Panc1 (cell line): ENCODE measurements around the gene GRM7. TPM values are rescaled to one million over a fixed set of nuclear protein-coding genes. Genes with fewer than 3 reads are reported as not detected.

Source experiments
- ATAC-seq: fragments of 200-7000 bp; cut with Tn5 transposase; 2 replicates; pipeline ENCODE4 v1.9.1; 2020; ENCODE audit warnings: mild to moderate bottlenecking, moderate library complexity
- BruUV-seq: library from RNA; stranded (reverse); fragments of 400-500 nt; replicated peaks from 2 replicates; lab custom pipeline; 2021; lab: Mats Ljungman, UMichigan
- CTCF ChIA-PET: fragments of 300-600 bp; sonication (Branson Sonifier 250); formaldehyde crosslinking; loops from one replicate; lab custom pipeline; 2022; ENCODE audit warnings: antibody characterized with exemption; lab: Charles Lee
- POLR2A ChIA-PET: fragments of 300-600 bp; sonication (Branson Sonifier 250); formaldehyde crosslinking; loops from one replicate; lab custom pipeline; 2022; ENCODE audit warnings: antibody characterized with exemption; lab: Charles Lee
- DNase-seq: peaks from one replicate; pipeline ENCODE4 v3.0.0-alpha.2; 2010; ENCODE audit warnings: low read depth, low spot score
- H3K27ac ChIP-seq: 2 replicates; pipeline ENCODE4 v1.5.1; 2011; ENCODE audit warnings: mild to moderate bottlenecking, low read length, inconsistent platforms
- H3K27me3 ChIP-seq: fragments of 200-500 bp; sonication (Bioruptor generic); 2 replicates; pipeline ENCODE4 v1.6.0; 2014; ENCODE audit warnings: low read length, inconsistent platforms; ENCODE audit not compliant: control insufficient read depth, insufficient read depth
- H3K36me3 ChIP-seq: fragments of 200-500 bp; sonication (Bioruptor generic); 2 replicates; pipeline ENCODE4 v1.5.1; 2014; ENCODE audit warnings: inconsistent platforms, mild to moderate bottlenecking, low read length, moderate library complexity; ENCODE audit not compliant: control insufficient read depth, insufficient read depth
- H3K4me1 ChIP-seq: 2 replicates; pipeline ENCODE4 v1.5.1; 2011; ENCODE audit warnings: inconsistent platforms, mild to moderate bottlenecking, low read length, moderate library complexity; ENCODE audit not compliant: control insufficient read depth, insufficient read depth
- H3K4me3 ChIP-seq, 2 experiments: 2 replicates each; pipeline ENCODE4 v1.5.1; 2011 to 2012; ENCODE audit warnings: low read depth in 2 of 2, low read length in 2 of 2, mild to moderate bottlenecking in 2 of 2, inconsistent platforms in 1 of 2, moderate library complexity in 1 of 2
- H3K9me3 ChIP-seq: fragments of 200-500 bp; sonication (Bioruptor generic); 2 replicates; pipeline ENCODE4 v1.5.1; 2014; ENCODE audit warnings: low read depth, mild to moderate bottlenecking, inconsistent platforms, low read length, moderate library complexity; ENCODE audit not compliant: control insufficient read depth, insufficient read depth
- POLR2AphosphoS5 ChIP-seq: IDR thresholded peaks from 2 replicates; pipeline ENCODE4 v1.6.1; 2012; ENCODE audit warnings: mild to moderate bottlenecking, low read depth, low read length, moderate library complexity
- SIN3A ChIP-seq: IDR thresholded peaks from 2 replicates; pipeline ENCODE4 v1.6.1; 2012; ENCODE audit warnings: low read depth, mild to moderate bottlenecking, low read length, moderate library complexity, borderline replicate concordance; ENCODE audit not compliant: insufficient read depth
- TCF7L2 ChIP-seq: IDR thresholded peaks from 2 replicates; pipeline ENCODE4 v1.6.1; 2011; ENCODE audit warnings: mild to moderate bottlenecking, low read depth, low read length, inconsistent platforms
- in situ Hi-C: cut with HindIII; loops from 2 replicates; pipeline ENCODE4 v1.10.0; 2016; ENCODE audit warnings: low sequenced_read_pairs, low pct_unique_long_range_greater_than_20kb
- intact Hi-C: fragments of 100-400 bp; cut with micrococcal nuclease; formaldehyde crosslinking; loops from one replicate; pipeline ENCODE4 v1.10.0; 2022; ENCODE audit not compliant: unreplicated experiment
- total RNA-seq: library from RNA; stranded (reverse); gene quantifications from one replicate; pipeline ENCODE4 v1.2.1, GENCODE V29; 2021; ENCODE audit not compliant: unreplicated experiment
- TF ChIP-seq, protein P1 (sequence below): fragments of 450-650 bp; IDR thresholded peaks from 2 replicates; pipeline ENCODE4 v1.5.1; 2017; ENCODE audit warnings: mild to moderate bottlenecking
- TF ChIP-seq, protein P2 (sequence below), 2 experiments: IDR thresholded peaks; 2 replicates each; pipeline ENCODE4 v1.6.1; 2011 to 2012; ENCODE audit warnings: low read depth in 2 of 2, control low read depth in 1 of 2, low read length in 1 of 2, mild to moderate bottlenecking in 1 of 2, moderate library complexity in 1 of 2; ENCODE audit not compliant: insufficient read depth in 1 of 2

GRM7 gene
- total RNA-seq, 1 experiment from 2014 or later, result not detected

DNA sequence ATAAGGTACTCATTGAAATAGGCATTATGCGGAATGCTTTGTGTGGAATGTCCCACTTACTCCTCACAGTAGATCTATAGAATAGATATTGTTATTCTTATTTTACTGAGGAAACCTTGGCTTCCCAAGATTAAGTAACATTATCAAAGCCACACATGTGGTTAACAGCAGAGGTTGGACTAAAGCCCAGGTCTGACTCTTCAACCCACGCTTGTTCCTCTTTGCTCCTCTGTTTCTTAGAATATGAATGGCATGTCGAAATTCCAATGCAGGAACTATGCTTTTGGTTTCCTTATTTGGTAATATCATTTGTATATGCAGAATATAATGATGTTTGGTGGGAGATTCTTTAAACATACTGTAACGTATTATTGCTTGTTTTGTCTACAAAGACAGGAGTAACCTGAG is 821.9 kb downstream of the GRM7 start:
- in situ Hi-C loops, result no loop called here
- intact Hi-C loops, result no loop called here
- Histone ChIP-seq H3K27me3 (no peaks in the 10 kb centered on the region), H3K4me1 (no peaks in the 10 kb centered on the region), H3K27ac (no peak overlapping the region), H3K36me3 (no peaks in the 10 kb centered on the region), H3K4me3 (no peak overlapping the region), H3K9me3 (no peaks in the 10 kb centered on the region)
- CTCF ChIA-PET, result no interaction called here
- ATAC-seq, result no peak
- no peak for DNase-seq
- TF ChIP-seq SIN3A (no peak), TCF7L2 (no peak), POLR2AphosphoS5 (no peak)
- TF ChIP-seq, protein P1, sequence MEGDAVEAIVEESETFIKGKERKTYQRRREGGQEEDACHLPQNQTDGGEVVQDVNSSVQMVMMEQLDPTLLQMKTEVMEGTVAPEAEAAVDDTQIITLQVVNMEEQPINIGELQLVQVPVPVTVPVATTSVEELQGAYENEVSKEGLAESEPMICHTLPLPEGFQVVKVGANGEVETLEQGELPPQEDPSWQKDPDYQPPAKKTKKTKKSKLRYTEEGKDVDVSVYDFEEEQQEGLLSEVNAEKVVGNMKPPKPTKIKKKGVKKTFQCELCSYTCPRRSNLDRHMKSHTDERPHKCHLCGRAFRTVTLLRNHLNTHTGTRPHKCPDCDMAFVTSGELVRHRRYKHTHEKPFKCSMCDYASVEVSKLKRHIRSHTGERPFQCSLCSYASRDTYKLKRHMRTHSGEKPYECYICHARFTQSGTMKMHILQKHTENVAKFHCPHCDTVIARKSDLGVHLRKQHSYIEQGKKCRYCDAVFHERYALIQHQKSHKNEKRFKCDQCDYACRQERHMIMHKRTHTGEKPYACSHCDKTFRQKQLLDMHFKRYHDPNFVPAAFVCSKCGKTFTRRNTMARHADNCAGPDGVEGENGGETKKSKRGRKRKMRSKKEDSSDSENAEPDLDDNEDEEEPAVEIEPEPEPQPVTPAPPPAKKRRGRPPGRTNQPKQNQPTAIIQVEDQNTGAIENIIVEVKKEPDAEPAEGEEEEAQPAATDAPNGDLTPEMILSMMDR, result no peak
- TF ChIP-seq, protein P2, sequence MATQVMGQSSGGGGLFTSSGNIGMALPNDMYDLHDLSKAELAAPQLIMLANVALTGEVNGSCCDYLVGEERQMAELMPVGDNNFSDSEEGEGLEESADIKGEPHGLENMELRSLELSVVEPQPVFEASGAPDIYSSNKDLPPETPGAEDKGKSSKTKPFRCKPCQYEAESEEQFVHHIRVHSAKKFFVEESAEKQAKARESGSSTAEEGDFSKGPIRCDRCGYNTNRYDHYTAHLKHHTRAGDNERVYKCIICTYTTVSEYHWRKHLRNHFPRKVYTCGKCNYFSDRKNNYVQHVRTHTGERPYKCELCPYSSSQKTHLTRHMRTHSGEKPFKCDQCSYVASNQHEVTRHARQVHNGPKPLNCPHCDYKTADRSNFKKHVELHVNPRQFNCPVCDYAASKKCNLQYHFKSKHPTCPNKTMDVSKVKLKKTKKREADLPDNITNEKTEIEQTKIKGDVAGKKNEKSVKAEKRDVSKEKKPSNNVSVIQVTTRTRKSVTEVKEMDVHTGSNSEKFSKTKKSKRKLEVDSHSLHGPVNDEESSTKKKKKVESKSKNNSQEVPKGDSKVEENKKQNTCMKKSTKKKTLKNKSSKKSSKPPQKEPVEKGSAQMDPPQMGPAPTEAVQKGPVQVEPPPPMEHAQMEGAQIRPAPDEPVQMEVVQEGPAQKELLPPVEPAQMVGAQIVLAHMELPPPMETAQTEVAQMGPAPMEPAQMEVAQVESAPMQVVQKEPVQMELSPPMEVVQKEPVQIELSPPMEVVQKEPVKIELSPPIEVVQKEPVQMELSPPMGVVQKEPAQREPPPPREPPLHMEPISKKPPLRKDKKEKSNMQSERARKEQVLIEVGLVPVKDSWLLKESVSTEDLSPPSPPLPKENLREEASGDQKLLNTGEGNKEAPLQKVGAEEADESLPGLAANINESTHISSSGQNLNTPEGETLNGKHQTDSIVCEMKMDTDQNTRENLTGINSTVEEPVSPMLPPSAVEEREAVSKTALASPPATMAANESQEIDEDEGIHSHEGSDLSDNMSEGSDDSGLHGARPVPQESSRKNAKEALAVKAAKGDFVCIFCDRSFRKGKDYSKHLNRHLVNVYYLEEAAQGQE (IDR thresholded peaks at IDR 0.05; ENCODE audit: insufficient read depth in 1 of 2, low read depth in 2 of 2, low read length in 1 of 2), result no peak
- POLR2A ChIA-PET, result no interaction called here
- no TSS peak for BruUV-seq

DNA sequence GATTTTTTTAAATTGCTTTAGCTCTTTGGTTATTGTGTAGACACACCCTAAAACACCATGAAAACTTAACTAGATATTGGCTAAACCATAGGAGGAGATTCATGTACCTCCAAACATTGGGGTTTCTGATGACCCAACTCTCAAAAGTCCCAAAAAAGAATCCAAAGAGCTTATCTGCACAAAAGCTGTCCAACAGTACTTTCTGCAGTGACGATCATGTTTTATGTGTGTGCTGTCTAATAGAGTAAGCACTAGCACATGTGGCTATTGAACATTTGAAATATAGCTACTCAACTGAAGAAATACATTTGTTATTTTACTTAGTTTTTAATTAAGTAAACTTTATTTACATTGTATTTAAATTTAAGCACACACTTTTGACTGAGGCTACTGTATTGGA is 822.5 kb downstream of the GRM7 start:
- no TSS peak for BruUV-seq
- ChIA-PET CTCF (no interaction called here), POLR2A (no interaction called here)

More for the DNA sequence above, 822.5 kb downstream of the GRM7 start:
- intact Hi-C loops, result no loop called here
- TF ChIP-seq, protein P2 (IDR thresholded peaks at IDR 0.05; ENCODE audit: insufficient read depth in 1 of 2, low read depth in 2 of 2, low read length in 1 of 2), result no peak
- TF ChIP-seq, protein P1, result no peak
- no peaks in the 10 kb centered on the region for H3K27me3 ChIP-seq
- no peaks in the 10 kb centered on the region for H3K4me1 ChIP-seq
- no peak overlapping the region for H3K27ac ChIP-seq
- no peak overlapping the region for H3K4me3 ChIP-seq
- in situ Hi-C loops, result no loop called here
- DNase-seq (no peak), ATAC-seq (no peak)
- H3K36me3 ChIP-seq, result no peaks in the 10 kb centered on the region
- H3K9me3 ChIP-seq, result no peaks in the 10 kb centered on the region
